ENCODE results near the gene HPDL. TPM values are rescaled to one million over a fixed set of nuclear protein-coding genes. Genes with fewer than 3 reads are reported as not detected.

HPDL gene
- total and polyA plus RNA-seq, 2 of the 4 experiments (the other 2 are of a cell fraction), result 0.54 to 1.1 TPM

GRCh38 chr1:45345014-45345413, 18.3 kb downstream of the HPDL start:
- ATAC-seq (ENCODE audit: low read depth) (no peak), DNase-seq (no peak)
- BruUV-seq (replicated peaks), result no TSS peak
- ChIA-PET CTCF (no interaction called here), POLR2A (ENCODE audit: unreplicated experiment) (no interaction called here)
- Histone ChIP-seq H3K79me1 (ENCODE audit: low read depth in 1 of 2, low read length in 2 of 2) (peaks cover 15 to 33% of the 10 kb centered on the region in 2 experiments), H3K27ac (ENCODE audit: insufficient read depth, low read length) (no peak overlapping the region), H3K36me3 (ENCODE audit: control insufficient read depth, insufficient read depth, low read length) (peaks cover 34% of the 10 kb centered on the region), H4K5ac (ENCODE audit: low read depth, low read length) (no peak overlapping the region), H4K8ac (ENCODE audit: low read depth in 2 of 2, low read length in 2 of 2) (no peak overlapping the region), H3K9me1 (ENCODE audit: insufficient read depth, low read length) (peaks cover 23% of the 10 kb centered on the region), H2BK20ac (ENCODE audit: low read depth, low read length) (no peak overlapping the region), H3K56ac (ENCODE audit: extremely low read depth, insufficient read depth, low read length) (no peak overlapping the region), H4K91ac (ENCODE audit: insufficient read depth, low read depth, low read length) (no peak overlapping the region), H4K20me1 (ENCODE audit: insufficient read depth, low read length) (no peaks in the 10 kb centered on the region), H3K23ac (ENCODE audit: low read depth, low read length) (no peak overlapping the region), H3K9me3 (ENCODE audit: control insufficient read depth, insufficient read depth, low read length) (no peaks in the 10 kb centered on the region), H2AK5ac (ENCODE audit: low read depth, low read length) (no peak overlapping the region), H2AK9ac (replicated peaks; ENCODE audit: low read depth, low read length, poor library complexity) (peak overlapping the region; percentile 29), H3K18ac (ENCODE audit: low read depth, low read length) (no peak overlapping the region), H3K4me1 (ENCODE audit: control insufficient read depth, insufficient read depth, low read length) (peaks cover 21% of the 10 kb centered on the region), H3K4me2 (ENCODE audit: low read depth, low read length) (no peak overlapping the region), H3K9ac (ENCODE audit: low read depth, low read length) (no peak overlapping the region), H3K14ac (replicated peaks; ENCODE audit: low read depth, low read length) (no peak overlapping the region), H3K4me3 (ENCODE audit: insufficient read depth, low read depth, low read length) (no peak overlapping the region), H2AFZ (replicated peaks; ENCODE audit: low read length, poor library complexity) (no peak overlapping the region), H3K4ac (ENCODE audit: low read depth, low read length) (no peak overlapping the region), H3K27me3 (ENCODE audit: control insufficient read depth, insufficient read depth, low read length) (no peaks in the 10 kb centered on the region), H2BK120ac (ENCODE audit: low read depth, low read length) (no peak overlapping the region), H2BK15ac (ENCODE audit: low read depth, low read length) (no peak overlapping the region), H2BK5ac (ENCODE audit: low read depth, low read length, poor library complexity, severe bottlenecking) (no peak overlapping the region)
- intact Hi-C loops (cut with micrococcal nuclease), result no loop called here
- in situ Hi-C loops (cut with MboI; ENCODE audit: low sequenced_read_pairs), result loop anchor here (5.0 kb wide), 1 partner anchor 147 kb away; the partner anchor contains the start of gene TESK2
- WGBS, 2 experiments (ENCODE audit: extremely low coverage in 2 of 2, insufficient read length in 1 of 2), result 96% methylated on average over 10 of the region's 13 CpGs; no CpG with 5 or more reads in 1 of the 2 experiments
- TF ChIP-seq SMC3 (IDR thresholded peaks at IDR 0.05; ENCODE audit: low read depth, low read length) (no peak), MAFK (IDR thresholded peaks at IDR 0.05; ENCODE audit: low read depth, low read length) (no peak), RCOR1 (IDR thresholded peaks at IDR 0.05; ENCODE audit: insufficient replicate concordance, low read length) (no peak), MXI1 (IDR thresholded peaks at IDR 0.05; ENCODE audit: borderline replicate concordance, low read depth, low read length) (no peak), USF2 (IDR thresholded peaks at IDR 0.05; ENCODE audit: low read depth, low read length) (no peak), POLR2A (IDR thresholded peaks at IDR 0.05; ENCODE audit: low read depth, low read length) (no peak), ELK1 (IDR thresholded peaks at IDR 0.05; ENCODE audit: borderline replicate concordance, low read depth, low read length) (no peak)
- dilution Hi-C loops (cut with HindIII; ENCODE audit: low sequenced_read_pairs, unreplicated experiment), result no loop called here

Data from IMR-90 (cell line).